HepG2 (cell line): ENCODE data around the gene KCNK17. TPM values are rescaled to one million over a fixed set of nuclear protein-coding genes. Genes with fewer than 3 reads are reported as not detected.

Source experiments
- ARNT ChIP-seq: fragments of 450-650 bp; IDR thresholded peaks from 2 replicates; pipeline ENCODE4 v1.6.1; 2017
- ATF1 ChIP-seq: IDR thresholded peaks from 2 replicates; pipeline ENCODE4 v1.6.1; 2016; ENCODE audit warnings: mild to moderate bottlenecking, control low read depth
- FOXP1 ChIP-seq, 2 experiments: fragments of 450-650 bp in 1 of 2; IDR thresholded peaks; 2 replicates each; pipeline ENCODE4 v1.6.1; 2017 to 2018; ENCODE audit warnings: antibody characterized with exemption in 1 of 2
- GABPB1 ChIP-seq: IDR thresholded peaks from 2 replicates; pipeline ENCODE4 v1.6.1; 2016; ENCODE audit warnings: mild to moderate bottlenecking, missing genetic modification reagents, moderate library complexity, missing compliant biosample characterization
- GLI4 ChIP-seq: sonication (generic); formaldehyde crosslinking; IDR thresholded peaks from 2 replicates; pipeline ENCODE4 v1.5.1; 2020; ENCODE audit warnings: missing genetic modification reagents, mild to moderate bottlenecking, moderate library complexity, borderline replicate concordance
- HCFC1 ChIP-seq: fragments of 150-350 bp; IDR thresholded peaks from 2 replicates; pipeline ENCODE4 v1.6.1; 2014; ENCODE audit warnings: low read depth, low read length
- MBD4 ChIP-seq: IDR thresholded peaks from 2 replicates; pipeline ENCODE4 v1.6.1; 2012; ENCODE audit warnings: low read length, inconsistent platforms, borderline replicate concordance
- SMC3 ChIP-seq: IDR thresholded peaks from 2 replicates; pipeline ENCODE4 v1.6.1; 2011; ENCODE audit warnings: low read length, improper control_type of control experiment
- SNAI1 ChIP-seq: sonication (generic); formaldehyde crosslinking; IDR thresholded peaks from 2 replicates; pipeline ENCODE4 v1.5.0; 2020; ENCODE audit warnings: mild to moderate bottlenecking, missing genetic modification reagents, borderline replicate concordance
- TP53 ChIP-seq: sonication (generic); formaldehyde crosslinking; conservative IDR thresholded peaks from 2 replicates; pipeline ENCODE4 v1.4.0; 2020; ENCODE audit warnings: missing genetic modification reagents
- ZNF230 ChIP-seq: sonication (generic); formaldehyde crosslinking; IDR thresholded peaks from 2 replicates; pipeline ENCODE4 v1.4.0; 2020; ENCODE audit warnings: mild to moderate bottlenecking, missing genetic modification reagents
- ZNF883 ChIP-seq: sonication (generic); formaldehyde crosslinking; IDR thresholded peaks from 2 replicates; pipeline ENCODE4 v1.5.1; 2020; ENCODE audit warnings: mild to moderate bottlenecking, missing genetic modification reagents; ENCODE audit errors: not compliant biosample characterization
- polyA plus RNA-seq, 8 experiments: library from polyadenylated mRNA; depleted of rRNA in 3 of 8; stranded (reverse) in 7 of 8; unstranded in 1 of 8; fragments of >200 nt; fragmentation: Illumina TruSeq in 4 of 8; extraction: Trizol in 4 of 8; gene quantifications; 2 replicates each; pipeline versions ENCODE4 v1.2.1 to v1.2.3, GENCODE V29; 2011 to 2016; ENCODE audit warnings: low read depth in 4 of 8, missing spikeins in 1 of 8, mixed read lengths in 1 of 8; ENCODE audit not compliant: insufficient read depth in 1 of 8
- total RNA-seq, 5 experiments: library from RNA; depleted of rRNA; stranded (reverse); fragments of >200 nt; fragmentation: Illumina TruSeq; extraction: Trizol; gene quantifications; 2 replicates each; pipeline ENCODE4 v1.2.3, GENCODE V29; 2016; ENCODE audit warnings: low read depth in 1 of 5
- TF ChIP-seq, protein P1 (sequence below): sonication (generic); formaldehyde crosslinking; IDR thresholded peaks from 2 replicates; pipeline ENCODE4 v1.4.0; 2020; ENCODE audit warnings: missing genetic modification reagents
- TF ChIP-seq, protein P2 (sequence below): sonication (generic); formaldehyde crosslinking; IDR thresholded peaks from 2 replicates; pipeline ENCODE4 v1.4.0; 2020; ENCODE audit warnings: missing genetic modification reagents
- TF ChIP-seq, protein P3 (sequence below): sonication (generic); formaldehyde crosslinking; IDR thresholded peaks from 2 replicates; pipeline ENCODE4 v1.4.0; 2020; ENCODE audit warnings: missing genetic modification reagents, borderline replicate concordance
- TF ChIP-seq, protein P4 (sequence below): IDR thresholded peaks from 2 replicates; pipeline ENCODE4 v1.6.1; 2016; ENCODE audit warnings: mild to moderate bottlenecking
- TF ChIP-seq, protein P5 (sequence below): IDR thresholded peaks from 2 replicates; pipeline ENCODE4 v1.6.1; 2016; ENCODE audit warnings: mild to moderate bottlenecking, missing biosample characterization, missing genetic modification reagents

The KCNK17 gene
- total and polyA plus RNA-seq, 2 of the 13 experiments (the other 11 are each of a cell fraction or from before 2014, with no cell fraction given), result not detected

DNA sequence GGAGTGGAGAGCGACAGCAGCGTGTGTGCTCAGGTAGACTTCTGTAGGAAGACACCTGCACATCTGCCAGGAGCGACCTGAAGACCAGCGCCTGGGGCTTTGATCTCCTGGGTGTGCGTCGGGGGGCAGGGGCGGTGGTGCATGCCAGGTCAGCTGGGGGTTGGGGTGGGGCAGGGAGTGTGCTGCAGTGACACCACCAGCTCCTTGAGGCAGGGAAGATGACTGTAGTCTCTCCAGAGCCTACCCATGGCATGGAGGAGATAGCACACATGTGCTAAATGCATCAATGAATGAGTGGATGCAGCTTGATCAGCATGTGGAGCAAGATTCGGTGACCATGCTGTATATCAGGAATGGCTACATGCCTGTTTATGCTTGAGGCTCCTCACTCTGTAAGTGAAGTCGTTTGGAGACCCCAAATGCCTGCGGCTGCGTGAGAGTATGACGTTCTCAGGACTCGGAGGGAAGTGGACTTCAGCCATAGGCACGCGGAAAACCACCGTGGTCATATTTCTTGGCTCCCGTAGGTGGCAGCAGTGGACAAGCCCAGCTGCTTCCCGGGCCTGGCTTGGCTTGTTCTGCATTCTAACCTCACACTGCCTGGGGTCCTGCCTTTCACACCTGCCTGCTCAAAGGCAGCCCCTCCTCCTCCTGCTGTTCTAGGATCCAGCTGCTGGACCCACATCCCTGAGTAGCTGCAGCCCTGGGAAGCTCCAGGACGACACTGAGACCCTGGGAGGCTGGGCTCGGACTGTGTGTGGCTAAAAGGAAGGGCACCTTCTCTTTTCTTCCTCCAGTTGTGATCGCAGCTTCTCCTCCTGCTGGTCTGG lies 47.7 kb upstream of the KCNK17 start (continued):
- TF ChIP-seq, protein P1, sequence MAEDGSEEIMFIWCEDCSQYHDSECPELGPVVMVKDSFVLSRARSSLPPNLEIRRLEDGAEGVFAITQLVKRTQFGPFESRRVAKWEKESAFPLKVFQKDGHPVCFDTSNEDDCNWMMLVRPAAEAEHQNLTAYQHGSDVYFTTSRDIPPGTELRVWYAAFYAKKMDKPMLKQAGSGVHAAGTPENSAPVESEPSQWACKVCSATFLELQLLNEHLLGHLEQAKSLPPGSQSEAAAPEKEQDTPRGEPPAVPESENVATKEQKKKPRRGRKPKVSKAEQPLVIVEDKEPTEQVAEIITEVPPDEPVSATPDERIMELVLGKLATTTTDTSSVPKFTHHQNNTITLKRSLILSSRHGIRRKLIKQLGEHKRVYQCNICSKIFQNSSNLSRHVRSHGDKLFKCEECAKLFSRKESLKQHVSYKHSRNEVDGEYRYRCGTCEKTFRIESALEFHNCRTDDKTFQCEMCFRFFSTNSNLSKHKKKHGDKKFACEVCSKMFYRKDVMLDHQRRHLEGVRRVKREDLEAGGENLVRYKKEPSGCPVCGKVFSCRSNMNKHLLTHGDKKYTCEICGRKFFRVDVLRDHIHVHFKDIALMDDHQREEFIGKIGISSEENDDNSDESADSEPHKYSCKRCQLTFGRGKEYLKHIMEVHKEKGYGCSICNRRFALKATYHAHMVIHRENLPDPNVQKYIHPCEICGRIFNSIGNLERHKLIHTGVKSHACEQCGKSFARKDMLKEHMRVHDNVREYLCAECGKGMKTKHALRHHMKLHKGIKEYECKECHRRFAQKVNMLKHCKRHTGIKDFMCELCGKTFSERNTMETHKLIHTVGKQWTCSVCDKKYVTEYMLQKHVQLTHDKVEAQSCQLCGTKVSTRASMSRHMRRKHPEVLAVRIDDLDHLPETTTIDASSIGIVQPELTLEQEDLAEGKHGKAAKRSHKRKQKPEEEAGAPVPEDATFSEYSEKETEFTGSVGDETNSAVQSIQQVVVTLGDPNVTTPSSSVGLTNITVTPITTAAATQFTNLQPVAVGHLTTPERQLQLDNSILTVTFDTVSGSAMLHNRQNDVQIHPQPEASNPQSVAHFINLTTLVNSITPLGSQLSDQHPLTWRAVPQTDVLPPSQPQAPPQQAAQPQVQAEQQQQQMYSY (CRISPR knock-in tag), result no peak
- TF ChIP-seq, protein P2, sequence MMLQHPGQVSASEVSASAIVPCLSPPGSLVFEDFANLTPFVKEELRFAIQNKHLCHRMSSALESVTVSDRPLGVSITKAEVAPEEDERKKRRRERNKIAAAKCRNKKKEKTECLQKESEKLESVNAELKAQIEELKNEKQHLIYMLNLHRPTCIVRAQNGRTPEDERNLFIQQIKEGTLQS, result no peak
- TF ChIP-seq, protein P3, sequence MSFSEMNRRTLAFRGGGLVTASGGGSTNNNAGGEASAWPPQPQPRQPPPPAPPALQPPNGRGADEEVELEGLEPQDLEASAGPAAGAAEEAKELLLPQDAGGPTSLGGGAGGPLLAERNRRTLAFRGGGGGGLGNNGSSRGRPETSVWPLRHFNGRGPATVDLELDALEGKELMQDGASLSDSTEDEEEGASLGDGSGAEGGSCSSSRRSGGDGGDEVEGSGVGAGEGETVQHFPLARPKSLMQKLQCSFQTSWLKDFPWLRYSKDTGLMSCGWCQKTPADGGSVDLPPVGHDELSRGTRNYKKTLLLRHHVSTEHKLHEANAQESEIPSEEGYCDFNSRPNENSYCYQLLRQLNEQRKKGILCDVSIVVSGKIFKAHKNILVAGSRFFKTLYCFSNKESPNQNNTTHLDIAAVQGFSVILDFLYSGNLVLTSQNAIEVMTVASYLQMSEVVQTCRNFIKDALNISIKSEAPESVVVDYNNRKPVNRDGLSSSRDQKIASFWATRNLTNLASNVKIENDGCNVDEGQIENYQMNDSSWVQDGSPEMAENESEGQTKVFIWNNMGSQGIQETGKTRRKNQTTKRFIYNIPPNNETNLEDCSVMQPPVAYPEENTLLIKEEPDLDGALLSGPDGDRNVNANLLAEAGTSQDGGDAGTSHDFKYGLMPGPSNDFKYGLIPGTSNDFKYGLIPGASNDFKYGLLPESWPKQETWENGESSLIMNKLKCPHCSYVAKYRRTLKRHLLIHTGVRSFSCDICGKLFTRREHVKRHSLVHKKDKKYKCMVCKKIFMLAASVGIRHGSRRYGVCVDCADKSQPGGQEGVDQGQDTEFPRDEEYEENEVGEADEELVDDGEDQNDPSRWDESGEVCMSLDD, result no peak
- TF ChIP-seq SMC3 (peak; percentile 40; the same call in 1 of the 2 replicates), MBD4 (no peak), GABPB1 (CRISPR knock-in tag) (0 out of 2 replicates have a peak, but pooled peaks have one; percentile 17), ZNF883 (CRISPR knock-in tag) (peak; percentile 39), HCFC1 (no peak), GLI4 (no peak), TP53 (CRISPR knock-in tag) (no peak), ARNT (no peak), SNAI1 (CRISPR knock-in tag) (no peak), ATF1 (CRISPR knock-in tag) (no peak), ZNF230 (CRISPR knock-in tag) (no peak), FOXP1 (IDR thresholded peaks at IDR 0.05) (no peak), FOXP1 (CRISPR knock-in tag; IDR thresholded peaks at IDR 0.05) (no peak)
- TF ChIP-seq, protein P4, sequence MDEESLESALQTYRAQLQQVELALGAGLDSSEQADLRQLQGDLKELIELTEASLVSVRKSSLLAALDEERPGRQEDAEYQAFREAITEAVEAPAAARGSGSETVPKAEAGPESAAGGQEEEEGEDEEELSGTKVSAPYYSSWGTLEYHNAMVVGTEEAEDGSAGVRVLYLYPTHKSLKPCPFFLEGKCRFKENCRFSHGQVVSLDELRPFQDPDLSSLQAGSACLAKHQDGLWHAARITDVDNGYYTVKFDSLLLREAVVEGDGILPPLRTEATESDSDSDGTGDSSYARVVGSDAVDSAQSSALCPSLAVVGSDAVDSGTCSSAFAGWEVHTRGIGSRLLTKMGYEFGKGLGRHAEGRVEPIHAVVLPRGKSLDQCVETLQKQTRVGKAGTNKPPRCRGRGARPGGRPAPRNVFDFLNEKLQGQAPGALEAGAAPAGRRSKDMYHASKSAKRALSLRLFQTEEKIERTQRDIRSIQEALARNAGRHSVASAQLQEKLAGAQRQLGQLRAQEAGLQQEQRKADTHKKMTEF (CRISPR knock-in tag), result no peak
- TF ChIP-seq, protein P5, sequence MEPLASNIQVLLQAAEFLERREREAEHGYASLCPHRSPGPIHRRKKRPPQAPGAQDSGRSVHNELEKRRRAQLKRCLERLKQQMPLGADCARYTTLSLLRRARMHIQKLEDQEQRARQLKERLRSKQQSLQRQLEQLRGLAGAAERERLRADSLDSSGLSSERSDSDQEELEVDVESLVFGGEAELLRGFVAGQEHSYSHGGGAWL (CRISPR knock-in tag), result peak; percentile 33; the same call in 1 of the 2 replicates
